ENCODE data around the gene CDH23. TPM values are rescaled to one million over a fixed set of nuclear protein-coding genes. Genes with fewer than 3 reads are reported as not detected.

The CDH23 gene
- total RNA-seq, 1 experiment from 2014 or later = 0.37 TPM

- no peak for DNase-seq (ENCODE audit: low spot score)
Observed at GRCh38 chr10:71773221-71773971, 376.7 kb downstream of the CDH23 start, which contains the start of gene VSIR. Gene VSIR (minus strand): TSS chr10:71773520. CDS start chr10:71773439, 81 bp downstream.

- no peak for DNase-seq (ENCODE audit: low spot score)
Observed at GRCh38 chr10:71774916-71775702, 378.4 kb downstream of the CDH23 start.

- no peak for DNase-seq (ENCODE audit: low spot score)
Observed at GRCh38 chr10:71776481-71776925, 379.8 kb downstream of the CDH23 start.

GRCh38 chr10:71777213-71777985, 380.7 kb downstream of the CDH23 start:
- DNase-seq (ENCODE audit: low spot score) = no peak

- no peak for DNase-seq (ENCODE audit: low spot score)
Observed at GRCh38 chr10:71778071-71778825, 381.5 kb downstream of the CDH23 start.

GRCh38 chr10:71779641-71780040, 382.9 kb downstream of the CDH23 start:
- no peak for DNase-seq (ENCODE audit: low spot score)

GRCh38 chr10:71780156-71780555, 383.4 kb downstream of the CDH23 start:
- no peak for DNase-seq (ENCODE audit: low spot score)

GRCh38 chr10:71780719-71781118, 384.0 kb downstream of the CDH23 start:
- DNase-seq (ENCODE audit: low spot score) = no peak

- no peak for DNase-seq (ENCODE audit: low spot score)
Observed at GRCh38 chr10:71782221-71782916, 385.6 kb downstream of the CDH23 start.

GRCh38 chr10:71782917-71783490, 386.3 kb downstream of the CDH23 start:
- DNase-seq (ENCODE audit: low spot score) = no peak

GRCh38 chr10:71783917-71784678, 387.4 kb downstream of the CDH23 start:
- DNase-seq (ENCODE audit: low spot score) = no peak

- DNase-seq (ENCODE audit: low spot score) = no peak
Observed at GRCh38 chr10:71784679-71785272, 388.1 kb downstream of the CDH23 start.

- DNase-seq (ENCODE audit: low spot score) = no peak
Observed at GRCh38 chr10:71788954-71789353, 392.2 kb downstream of the CDH23 start.

- no peak for DNase-seq (ENCODE audit: low spot score)
Observed at GRCh38 chr10:71789871-71790270, 393.2 kb downstream of the CDH23 start.

GRCh38 chr10:71790749-71791440, 394.2 kb downstream of the CDH23 start:
- no peak for DNase-seq (ENCODE audit: low spot score)

GRCh38 chr10:71795248-71795647, 398.5 kb downstream of the CDH23 start:
- DNase-seq (ENCODE audit: low spot score) = no peak

- no peak for DNase-seq (ENCODE audit: low spot score)
Observed at GRCh38 chr10:71796749-71797405, 400.2 kb downstream of the CDH23 start.

Measured in H4 (cell line).